Suprapubic skin (tissue), 4 donors: ENCODE data around the gene FITM2. TPM values are rescaled to one million over a fixed set of nuclear protein-coding genes. Genes with fewer than 3 reads are reported as not detected.

Source experiments
- DNase-seq, 2 donors: peaks; one replicate each; pipeline ENCODE4 v3.0.0-alpha.2; 2019; ENCODE audit warnings: low spot score in 2 of 2
- H3K27ac ChIP-seq: fragments of 200-600 bp; sonication (generic); one replicate; pipeline ENCODE4 v1.5.1; 2019
- H3K27me3 ChIP-seq: fragments of 200-600 bp; sonication (generic); one replicate; pipeline ENCODE4 v1.5.1; 2019
- H3K36me3 ChIP-seq: fragments of 200-600 bp; sonication (generic); one replicate; pipeline ENCODE4 v1.5.1; 2019
- H3K4me1 ChIP-seq: fragments of 200-600 bp; sonication (generic); one replicate; pipeline ENCODE4 v1.5.1; 2019
- H3K4me3 ChIP-seq: fragments of 200-600 bp; sonication (generic); one replicate; pipeline ENCODE4 v1.5.1; 2019; ENCODE audit warnings: mild to moderate bottlenecking
- H3K9me3 ChIP-seq: fragments of 200-600 bp; sonication (generic); one replicate; pipeline ENCODE4 v1.5.1; 2019
- CTCF ChIP-seq, 2 donors: fragments of 200-600 bp in 1 of 2; fragments of 450-650 bp in 1 of 2; sonication (generic) in 1 of 2; IDR thresholded peaks; one replicate each; pipeline ENCODE4 v1.5.1; 2016 to 2019; ENCODE audit warnings: antibody characterized with exemption in 2 of 2, mild to moderate bottlenecking in 1 of 2, moderate library complexity in 1 of 2
- EP300 ChIP-seq: sonication (generic); formaldehyde crosslinking; IDR thresholded peaks from one replicate; pipeline ENCODE4 v1.6.1; 2017; ENCODE audit warnings: antibody characterized with exemption
- POLR2A ChIP-seq, 2 donors: fragments of 450-650 bp; IDR thresholded peaks; one replicate each; pipeline ENCODE4 v1.6.1; 2017; ENCODE audit warnings: antibody characterized with exemption in 2 of 2, mild to moderate bottlenecking in 2 of 2, moderate library complexity in 2 of 2
- POLR2AphosphoS5 ChIP-seq, 3 donors: sonication (generic); formaldehyde crosslinking; IDR thresholded peaks; one replicate each; pipeline ENCODE4 v1.6.1; 2017; ENCODE audit warnings: antibody characterized with exemption in 3 of 3
- WGBS: methylation state at CpG from one replicate; pipeline ENCODE4 v1.1.5; 2018; 5-methylcytosine and 5-hydroxymethylcytosine counted together
- total RNA-seq, 4 donors: library from RNA; depleted of rRNA; stranded (reverse); fragments of >200 nt; gene quantifications; one replicate each; pipeline ENCODE4 v1.1.0, GENCODE V29; 2016

The FITM2 gene
- total RNA-seq, 4 donors from 2014 or later: 10.4 to 15.9 (median 13.2) TPM

GRCh38 chr20:44342248-44342647 lies 31.2 kb upstream of the FITM2 start:
- Histone ChIP-seq H3K27me3 (peaks cover 4% of the 10 kb centered on the region), H3K36me3 (no peaks in the 10 kb centered on the region), H3K4me3 (no peak overlapping the region), H3K9me3 (no peaks in the 10 kb centered on the region), H3K4me1 (no peaks in the 10 kb centered on the region), H3K27ac (no peak overlapping the region)
- WGBS: 52% methylated on average over 6 of the region's 6 CpGs
- DNase-seq: no peak
- TF ChIP-seq POLR2A (IDR thresholded peaks at IDR 0.05): no peak
- no peak for TF ChIP-seq CTCF (IDR thresholded peaks at IDR 0.05)
- no peak for TF ChIP-seq EP300
- no peak for TF ChIP-seq POLR2AphosphoS5 (IDR thresholded peaks at IDR 0.05)

- Histone ChIP-seq H3K4me3 (no peak within 1 kb of the TSS), H3K27me3 (peaks cover 29% of the 10 kb centered on the region), H3K27ac (no peak within 1 kb of the TSS), H3K4me1 (no peaks in the 10 kb centered on the region), H3K9me3 (no peaks in the 10 kb centered on the region), H3K36me3 (no peaks in the 10 kb centered on the region)
- no peak for DNase-seq
- no peak for TF ChIP-seq CTCF (IDR thresholded peaks at IDR 0.05)
- no peak for TF ChIP-seq POLR2A (IDR thresholded peaks at IDR 0.05)
- no peak for TF ChIP-seq POLR2AphosphoS5 (IDR thresholded peaks at IDR 0.05)
- TF ChIP-seq EP300: no peak
- 74% methylated on average over 6 of the region's 16 CpGs for WGBS
Observed at GRCh38 chr20:44336725-44337380, 25.9 kb upstream of the FITM2 start, which contains the start of gene R3HDML. TSS of gene R3HDML (plus strand) at chr20:44337043. CDS start at chr20:44337158, 115 bp downstream.

GRCh38 chr20:44336086-44336485 lies 25.1 kb upstream of the FITM2 start:
- Histone ChIP-seq H3K4me3 (no peak overlapping the region), H3K27ac (no peak overlapping the region), H3K27me3 (peaks cover 35% of the 10 kb centered on the region), H3K9me3 (no peaks in the 10 kb centered on the region), H3K36me3 (no peaks in the 10 kb centered on the region), H3K4me1 (no peaks in the 10 kb centered on the region)
- no peak for DNase-seq
- no peak for TF ChIP-seq EP300
- no peak for TF ChIP-seq POLR2AphosphoS5 (IDR thresholded peaks at IDR 0.05)
- TF ChIP-seq CTCF (IDR thresholded peaks at IDR 0.05): no peak
- no peak for TF ChIP-seq POLR2A (IDR thresholded peaks at IDR 0.05)
- WGBS: 31% methylated on average over 15 of the region's 15 CpGs

- 82% methylated on average over 2 of the region's 2 CpGs for WGBS
- peaks cover 38% of the 10 kb centered on the region for H3K27me3 ChIP-seq
Observed at GRCh38 chr20:44335675-44336074, 24.7 kb upstream of the FITM2 start.

More at GRCh38 chr20:44335675-44336074, 24.7 kb upstream of the FITM2 start:
- Histone ChIP-seq H3K9me3 (no peaks in the 10 kb centered on the region), H3K4me1 (no peaks in the 10 kb centered on the region), H3K4me3 (no peak overlapping the region), H3K36me3 (no peaks in the 10 kb centered on the region), H3K27ac (no peak overlapping the region)
- TF ChIP-seq POLR2AphosphoS5 (IDR thresholded peaks at IDR 0.05) (no peak), POLR2A (IDR thresholded peaks at IDR 0.05) (no peak), CTCF (IDR thresholded peaks at IDR 0.05) (no peak), EP300 (no peak)
- DNase-seq: no peak
